GM18511 (cell line): ENCODE measurements around the gene SCAI.
"Not testable (repeated sequence)": the region's sequence is repeated elsewhere in the genome, so short reads cannot be mapped to it uniquely, and the experiment has no call there.

Experiments used
- ATAC-seq: cut with Tn5 transposase; IDR thresholded peaks from one replicate; pipeline ENCODE4 v1.9.1; 2021; ENCODE audit warnings: mild to moderate bottlenecking, moderate library complexity; ENCODE audit not compliant: unreplicated experiment

The SCAI gene

GRCh38 chr9:125106285-125106893, 36.9 kb downstream of the SCAI start:
- no peak for ATAC-seq

GRCh38 chr9:125103770-125104460, 39.4 kb downstream of the SCAI start:
- no peak for ATAC-seq

DNA sequence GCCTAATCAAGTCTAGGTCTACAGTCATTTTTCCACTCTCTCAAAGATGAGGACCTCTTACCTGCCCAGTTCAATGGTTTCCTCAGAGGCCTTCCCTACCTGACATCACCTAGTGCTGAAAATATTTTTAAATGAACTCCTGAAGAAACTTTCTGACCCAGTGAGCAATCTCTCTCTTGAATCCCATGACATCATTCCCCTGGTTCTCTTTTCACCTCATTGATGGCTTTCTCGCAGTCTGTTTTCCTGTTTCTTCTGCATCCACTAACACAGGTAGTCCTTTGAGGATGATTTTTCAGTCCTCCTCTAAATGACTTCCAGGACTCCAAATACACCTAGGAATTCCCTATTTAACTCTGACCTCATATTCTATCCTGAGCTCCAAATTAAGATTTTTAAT, 40.3 kb downstream of the SCAI start:
- no peak for ATAC-seq

GRCh38 chr9:125100822-125101221, 42.5 kb downstream of the SCAI start:
- ATAC-seq: no peak

GRCh38 chr9:125099816-125100215, 43.5 kb downstream of the SCAI start:
- ATAC-seq: no peak

- ATAC-seq: no peak
Measured at GRCh38 chr9:125095821-125096443, 47.4 kb downstream of the SCAI start.

DNA sequence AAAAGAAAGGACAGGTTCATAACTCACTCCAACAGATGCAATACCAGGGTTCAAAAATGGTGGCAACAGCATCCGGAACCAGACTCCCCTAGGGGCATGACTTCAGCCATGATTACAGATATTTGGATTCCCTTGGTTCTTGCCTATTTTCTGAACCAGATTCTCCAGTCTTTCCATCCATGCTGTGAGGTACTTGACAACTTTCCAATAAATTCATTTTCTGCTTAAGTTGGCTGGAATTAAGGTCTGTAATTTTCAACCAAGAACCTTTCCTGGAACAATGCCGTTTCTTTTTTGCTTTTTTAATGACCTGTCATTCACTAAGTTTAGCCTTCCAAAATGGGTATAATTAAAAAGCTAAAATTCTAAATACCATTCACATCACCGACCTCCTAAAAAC, 52.2 kb downstream of the SCAI start:
- ATAC-seq: no peak

DNA sequence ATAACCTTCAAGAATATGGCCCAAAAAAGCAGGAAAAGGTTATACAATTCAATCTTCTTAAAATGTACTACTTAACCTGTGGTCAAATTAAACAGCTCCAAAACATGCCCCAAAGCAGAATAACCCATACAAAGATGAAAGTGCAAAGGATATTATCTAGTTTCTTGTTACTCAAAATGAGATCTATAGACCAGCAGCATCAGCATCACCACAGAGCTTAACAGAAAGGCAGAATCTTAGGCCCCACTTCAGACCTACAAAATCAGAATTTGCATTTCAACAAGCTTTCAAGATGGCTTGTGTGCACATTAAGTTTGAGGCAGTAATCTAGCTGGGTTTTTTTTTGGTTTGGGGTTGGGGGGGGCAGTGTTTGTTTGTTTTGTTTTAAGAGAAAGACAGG, 54.0 kb downstream of the SCAI start:
- ATAC-seq: no peak

DNA sequence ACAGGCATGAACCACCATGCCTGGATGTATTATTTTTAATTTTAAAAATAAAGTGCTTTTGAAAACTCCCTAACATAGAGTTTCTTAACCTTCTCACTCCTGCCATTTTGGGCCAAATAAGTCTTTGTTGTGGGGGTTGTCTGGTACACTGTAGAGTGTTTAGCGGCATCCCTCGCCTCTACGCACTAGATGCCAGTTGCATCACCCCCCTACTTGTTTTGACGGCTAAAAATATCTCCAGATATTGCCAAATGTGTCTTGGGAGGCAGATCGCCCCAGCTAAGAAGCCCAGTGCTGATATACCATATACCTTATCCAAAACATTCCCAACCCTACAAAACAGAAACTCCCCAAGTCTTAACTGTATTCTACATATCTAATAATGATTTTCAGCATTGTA, 54.6 kb downstream of the SCAI start:
- ATAC-seq: no peak

DNA sequence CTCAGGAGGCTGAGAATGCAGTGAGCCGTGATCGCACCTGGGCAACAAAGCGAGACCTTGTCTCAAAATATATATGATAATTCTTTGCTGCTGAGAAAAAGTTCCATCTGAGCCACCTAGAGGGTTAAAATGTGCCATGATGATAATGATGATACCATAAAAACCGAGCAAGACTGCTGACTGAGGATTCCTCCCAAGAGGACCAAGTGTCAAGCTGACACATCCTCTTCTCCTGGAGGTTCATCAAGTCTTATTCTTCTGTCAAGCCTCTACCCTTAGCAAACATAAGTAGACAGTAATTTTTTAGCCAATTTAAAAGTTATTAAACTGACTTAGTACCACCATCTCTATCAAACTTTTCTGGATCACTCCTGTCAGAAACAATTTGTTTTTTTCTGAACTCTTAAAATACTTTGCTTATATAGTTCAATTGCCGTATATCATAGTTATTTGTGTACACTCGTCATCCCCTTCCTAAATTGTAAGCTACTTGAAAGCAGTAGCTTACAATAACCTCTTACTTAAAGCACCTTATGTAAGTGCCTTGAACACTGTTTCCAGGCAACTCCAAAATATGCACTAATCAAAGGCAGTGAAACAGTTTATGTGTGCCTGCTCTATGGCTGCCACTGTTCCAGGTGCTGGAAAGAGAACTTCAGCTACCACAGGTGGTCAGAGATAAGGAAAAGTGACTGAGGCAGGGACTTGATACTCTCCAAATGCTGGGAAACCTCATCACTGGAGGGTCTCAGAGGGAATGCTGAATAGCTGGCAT, 57.4 kb downstream of the SCAI start:
- ATAC-seq: no peak

DNA sequence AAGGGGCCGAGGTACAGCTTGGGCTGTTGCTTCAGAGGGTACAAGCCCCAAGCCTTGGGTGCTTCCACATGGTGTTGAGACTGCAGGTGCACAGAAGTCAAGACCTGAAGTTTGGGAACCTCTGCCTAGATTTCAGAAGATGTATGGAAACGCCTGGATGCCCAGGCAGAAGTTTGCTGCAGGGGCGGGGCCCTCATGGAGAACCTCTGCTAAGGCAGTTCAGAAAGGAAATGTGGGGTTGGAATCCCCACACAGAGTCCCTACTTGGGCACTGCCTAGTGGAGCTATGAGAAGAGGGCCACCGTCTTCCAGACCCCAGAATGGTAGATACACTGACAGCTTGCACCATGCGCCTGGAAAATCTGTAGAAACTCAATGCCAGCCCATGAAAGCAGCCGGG, 61.1 kb downstream of the SCAI start:
- ATAC-seq: not testable (repeated sequence)

DNA sequence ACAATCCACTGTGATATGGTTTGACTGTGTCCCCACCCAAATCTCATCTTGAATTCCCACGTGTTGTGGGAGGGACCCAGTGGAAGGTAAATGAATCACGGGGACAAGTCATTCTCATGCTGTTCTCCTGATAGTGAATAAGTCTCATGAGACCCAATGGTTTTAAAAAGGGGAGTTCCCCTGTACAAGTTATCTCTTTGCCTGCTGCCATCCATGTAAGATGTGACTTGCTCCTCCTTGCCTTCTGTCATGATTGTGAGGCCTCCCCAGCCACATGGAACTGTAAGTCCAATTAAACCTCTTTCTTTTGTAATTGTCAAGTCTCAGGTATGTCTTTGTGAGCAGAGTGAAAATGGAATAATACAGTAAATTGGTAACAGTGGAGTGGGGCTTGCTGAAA, 62.5 kb downstream of the SCAI start:
- not testable (repeated sequence) for ATAC-seq

DNA sequence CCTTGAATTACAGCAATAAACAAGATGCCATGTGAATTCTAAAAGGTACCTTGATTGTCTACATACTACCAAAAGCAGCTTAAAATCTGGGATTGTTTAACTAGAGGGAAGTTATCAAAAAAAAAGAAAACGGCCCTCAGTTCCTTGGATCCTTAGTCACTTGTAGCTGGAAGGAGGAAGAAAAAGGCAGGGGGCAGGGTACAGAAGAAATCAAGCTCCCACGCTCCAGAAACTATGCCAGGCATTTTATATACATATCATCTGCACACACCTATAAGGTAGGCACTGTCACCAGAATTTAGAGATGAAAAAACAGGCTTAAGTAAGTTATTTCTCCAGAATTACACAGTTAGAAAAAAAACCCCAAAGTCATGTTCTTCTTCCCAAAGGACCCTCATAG, 63.4 kb downstream of the SCAI start:
- no peak for ATAC-seq

GRCh38 chr9:125075997-125076396, 67.3 kb downstream of the SCAI start:
- no peak for ATAC-seq

DNA sequence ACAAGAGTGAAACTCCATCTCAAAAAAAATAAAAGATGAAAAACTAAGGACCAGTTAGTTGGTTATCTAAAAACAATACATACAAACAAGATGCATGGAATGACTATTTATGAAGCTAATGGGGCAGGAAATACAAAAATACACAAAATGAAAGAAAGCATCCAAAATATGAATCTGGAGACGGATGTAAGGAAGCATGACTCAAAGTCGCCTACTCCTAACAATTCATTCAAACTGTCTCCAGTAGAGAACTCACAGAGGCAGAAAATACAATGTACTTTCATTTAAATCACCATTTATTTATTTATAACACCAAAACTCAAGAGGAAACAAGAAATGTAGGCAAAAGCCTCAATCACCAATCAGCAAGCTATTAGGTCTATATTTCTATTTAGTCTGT, 68.4 kb downstream of the SCAI start:
- no peak for ATAC-seq

DNA sequence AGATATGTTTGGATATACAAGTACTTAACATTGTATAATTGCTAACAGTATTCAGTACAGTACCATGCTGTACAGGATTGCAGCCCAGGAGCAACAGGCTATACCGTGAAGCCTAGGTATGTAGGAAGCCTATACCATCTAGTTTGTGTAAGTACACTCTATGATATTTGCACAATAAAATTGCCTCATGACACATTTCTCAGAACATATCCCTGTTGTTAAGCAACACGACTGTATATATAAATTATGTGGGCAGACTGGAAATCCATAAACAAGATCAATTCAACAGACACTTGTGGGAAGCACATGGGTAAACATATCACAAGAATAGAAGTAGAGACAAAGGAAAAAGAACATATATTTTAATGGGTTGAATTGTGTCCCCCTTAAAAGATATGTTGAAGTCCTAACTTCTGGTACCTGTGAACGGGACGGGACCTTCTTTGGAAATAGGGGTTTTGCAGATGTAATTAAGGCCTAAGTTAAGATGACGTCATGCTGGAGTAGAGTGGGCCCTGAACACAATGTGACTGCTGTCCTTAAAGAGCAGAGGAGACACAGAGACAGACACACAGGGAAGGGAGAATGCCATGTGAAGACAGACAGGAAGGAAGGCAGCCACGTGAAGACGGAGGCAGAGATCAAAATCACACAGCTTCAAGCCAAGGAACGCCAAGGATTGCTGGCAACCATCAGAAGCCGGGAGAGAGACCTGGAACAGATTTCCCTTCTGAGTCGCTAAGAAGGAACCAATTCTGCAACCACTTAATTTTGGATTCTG, 76.3 kb downstream of the SCAI start:
- ATAC-seq: no peak

GRCh38 chr9:125061391-125061790, 81.9 kb downstream of the SCAI start:
- ATAC-seq: no peak

GRCh38 chr9:125049212-125050049, 93.9 kb downstream of the SCAI start:
- ATAC-seq: no peak

GRCh38 chr9:125043631-125044030, 99.7 kb downstream of the SCAI start:
- ATAC-seq: no peak

GRCh38 chr9:125043148-125043547, 100.2 kb downstream of the SCAI start:
- no peak for ATAC-seq
